HG03520 (cell line): Measurements from ENCODE around the gene PDE4B.

Experiments
- ATAC-seq: cut with Tn5 transposase; IDR thresholded peaks from one replicate; pipeline ENCODE4 v1.9.1; 2021; ENCODE audit warnings: mild to moderate bottlenecking, moderate library complexity; ENCODE audit not compliant: unreplicated experiment

The PDE4B gene

GRCh38 chr1:65880611-65881010 lies 87.9 kb downstream of the PDE4B start:
- no peak for ATAC-seq

- no peak for ATAC-seq
Measured at GRCh38 chr1:65881067-65881594, 88.4 kb downstream of the PDE4B start.

GRCh38 chr1:65882076-65882475 lies 89.4 kb downstream of the PDE4B start:
- no peak for ATAC-seq

GRCh38 chr1:65889441-65889840 lies 96.7 kb downstream of the PDE4B start:
- no peak for ATAC-seq

- ATAC-seq = no peak
Measured at GRCh38 chr1:65890201-65890843, 97.6 kb downstream of the PDE4B start.

- peak; percentile 79 for ATAC-seq
Measured at GRCh38 chr1:65894738-65895605, 102.3 kb downstream of the PDE4B start.

GRCh38 chr1:65896721-65897120 lies 104.0 kb downstream of the PDE4B start:
- ATAC-seq = no peak

- ATAC-seq = no peak
Measured at GRCh38 chr1:65897485-65897884, 104.8 kb downstream of the PDE4B start.

GRCh38 chr1:65904681-65905083 lies 112.0 kb downstream of the PDE4B start:
- no peak for ATAC-seq

GRCh38 chr1:65910432-65910831 lies 117.7 kb downstream of the PDE4B start:
- no peak for ATAC-seq

- no peak for ATAC-seq
Measured at GRCh38 chr1:65911679-65912078, 119.0 kb downstream of the PDE4B start.

- ATAC-seq = no peak
Measured at GRCh38 chr1:65918564-65918963, 125.9 kb downstream of the PDE4B start.

- no peak for ATAC-seq
Measured at GRCh38 chr1:65921446-65921845, 128.8 kb downstream of the PDE4B start.

GRCh38 chr1:65924471-65924870 lies 131.8 kb downstream of the PDE4B start:
- no peak for ATAC-seq

GRCh38 chr1:65938506-65938905 lies 145.8 kb downstream of the PDE4B start:
- ATAC-seq = no peak

- ATAC-seq = no peak
Measured at GRCh38 chr1:65939191-65939590, 146.5 kb downstream of the PDE4B start.

GRCh38 chr1:65939636-65940035 lies 146.9 kb downstream of the PDE4B start:
- no peak for ATAC-seq

- no peak for ATAC-seq
Measured at GRCh38 chr1:65940126-65940525, 147.4 kb downstream of the PDE4B start.

- ATAC-seq = no peak
Measured at GRCh38 chr1:65942476-65942875, 149.8 kb downstream of the PDE4B start.

- ATAC-seq = no peak
Measured at GRCh38 chr1:65946376-65946775, 153.7 kb downstream of the PDE4B start.

- ATAC-seq = no peak
Measured at GRCh38 chr1:65946960-65947359, 154.3 kb downstream of the PDE4B start.

- no peak for ATAC-seq
Measured at GRCh38 chr1:65948609-65949229, 156.0 kb downstream of the PDE4B start.
